SH-SY5Y (cell line): ENCODE results near the gene UMPS.

ENCODE experiments used
- GATA2 ChIP-seq: IDR thresholded peaks from 2 replicates; pipeline ENCODE4 v1.6.1; 2011; ENCODE audit warnings: mild to moderate bottlenecking, low read depth, low read length
- GATA3 ChIP-seq: IDR thresholded peaks from 2 replicates; pipeline ENCODE4 v1.6.1; 2011; ENCODE audit warnings: low read depth, mild to moderate bottlenecking, low read length, moderate library complexity

Gene UMPS

DNA sequence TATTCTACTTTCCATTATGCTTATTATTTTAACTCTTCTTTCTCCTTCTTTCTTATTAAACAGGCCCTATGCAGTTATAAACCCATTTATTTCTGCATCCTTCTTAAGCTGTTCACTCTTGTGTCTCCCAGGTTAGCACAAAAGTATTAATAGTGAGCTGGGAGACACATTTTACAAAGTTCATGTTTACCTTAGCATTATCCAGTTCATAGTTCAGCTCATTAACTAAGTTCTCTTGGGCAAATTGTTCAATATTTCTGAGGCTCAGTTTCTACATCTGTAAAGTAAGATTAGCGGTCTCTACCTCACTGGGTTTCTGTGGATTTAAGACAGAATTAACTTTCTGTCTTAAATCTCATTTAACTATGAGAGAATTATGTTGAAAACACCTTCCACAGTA lies 31.2 kb upstream of the UMPS start:
- TF ChIP-seq GATA3 (no peak), GATA2 (no peak)

DNA sequence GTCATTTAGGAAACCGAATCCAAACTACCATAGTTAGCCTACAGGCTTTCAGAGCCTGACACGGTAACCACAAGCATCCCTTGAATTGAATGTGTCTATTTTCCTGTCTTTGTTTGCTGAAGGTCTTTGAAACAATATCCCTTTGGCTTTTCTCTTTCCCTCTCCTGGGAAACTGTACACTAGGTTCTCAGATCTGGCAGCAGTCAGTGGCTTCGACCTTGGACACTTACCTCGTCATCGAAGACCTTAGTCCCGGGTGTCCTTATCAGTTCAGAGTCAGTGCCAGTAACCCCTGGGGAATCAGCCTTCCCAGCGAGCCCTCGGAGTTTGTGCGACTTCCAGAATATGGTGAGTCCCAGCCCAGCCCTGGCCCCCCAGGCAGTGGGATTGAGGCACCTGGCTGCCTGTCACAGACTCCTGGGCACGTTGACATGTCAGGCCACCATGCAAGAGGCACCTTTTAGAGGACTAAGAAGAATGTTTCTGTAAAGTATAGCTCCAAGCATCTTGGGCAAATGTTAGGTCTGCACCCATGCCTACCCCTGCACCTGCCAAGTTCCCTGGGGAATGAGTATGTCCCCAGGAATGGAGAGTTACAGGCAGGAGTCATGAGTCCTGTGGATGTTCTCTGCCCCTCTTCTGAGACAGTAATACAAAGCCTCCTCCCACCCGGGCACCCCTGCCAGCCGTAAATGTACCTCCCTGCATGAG lies 30.4 kb upstream of the UMPS start:
- no peak for TF ChIP-seq GATA2
- TF ChIP-seq GATA3: no peak

DNA sequence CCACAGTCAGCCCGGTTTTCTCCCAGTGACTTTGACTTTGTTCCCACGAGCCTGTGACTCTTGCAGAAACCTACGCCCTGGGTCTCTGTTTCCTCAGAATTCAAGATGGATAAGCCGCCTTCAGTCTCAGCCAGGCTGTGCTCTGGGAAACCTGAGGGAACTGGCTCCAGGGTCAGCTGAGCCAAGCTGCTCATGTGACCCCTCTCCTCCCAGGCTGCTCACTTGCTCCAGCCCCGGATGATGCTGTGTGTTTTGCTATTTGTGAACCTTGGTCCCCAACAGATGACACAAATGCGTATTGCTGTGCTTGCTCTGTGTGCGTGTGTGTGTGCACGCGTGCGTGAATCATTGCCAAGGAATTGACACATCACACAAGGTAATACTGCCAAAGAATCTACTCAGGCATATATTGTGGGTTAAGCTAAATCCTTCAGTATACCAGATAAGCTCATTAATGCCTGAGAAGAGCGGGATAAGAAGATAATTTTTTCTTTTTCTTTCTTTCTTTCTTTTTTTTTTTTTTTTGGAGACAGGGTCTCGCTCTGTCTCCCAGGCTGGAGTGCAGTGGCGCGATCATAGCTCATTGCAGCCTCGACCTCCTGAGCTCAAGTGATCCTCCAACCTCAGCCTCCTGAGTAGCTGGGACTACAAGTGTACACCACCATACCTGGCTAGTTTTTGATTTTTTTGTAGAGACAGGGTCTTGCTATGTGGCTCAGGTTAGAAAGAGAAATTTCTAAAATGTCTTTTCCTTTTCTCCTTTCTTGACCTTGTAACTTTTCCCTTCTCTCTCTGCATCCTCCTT lies 29.2 kb upstream of the UMPS start:
- TF ChIP-seq GATA2 (no peak), GATA3 (no peak)

DNA sequence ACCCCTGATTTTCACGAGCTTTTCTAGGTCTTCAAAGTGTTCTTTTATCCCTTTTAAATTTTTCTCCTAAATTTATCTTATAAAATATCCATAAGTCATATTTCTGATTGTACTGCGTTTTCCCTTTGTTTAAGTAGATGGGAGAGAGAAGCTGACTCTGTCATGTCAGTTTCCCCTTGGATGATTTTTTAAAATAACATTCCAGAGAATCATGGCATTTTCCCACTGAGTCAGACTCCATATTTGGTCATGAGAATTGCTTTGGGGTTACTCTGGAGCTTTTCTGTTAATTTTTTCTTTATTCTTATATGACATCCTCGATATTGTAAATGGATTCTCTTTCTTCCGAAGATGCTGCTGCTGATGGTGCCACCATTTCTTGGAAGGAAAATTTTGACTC lies 28.6 kb upstream of the UMPS start:
- no peak for TF ChIP-seq GATA2
- TF ChIP-seq GATA3: no peak

DNA sequence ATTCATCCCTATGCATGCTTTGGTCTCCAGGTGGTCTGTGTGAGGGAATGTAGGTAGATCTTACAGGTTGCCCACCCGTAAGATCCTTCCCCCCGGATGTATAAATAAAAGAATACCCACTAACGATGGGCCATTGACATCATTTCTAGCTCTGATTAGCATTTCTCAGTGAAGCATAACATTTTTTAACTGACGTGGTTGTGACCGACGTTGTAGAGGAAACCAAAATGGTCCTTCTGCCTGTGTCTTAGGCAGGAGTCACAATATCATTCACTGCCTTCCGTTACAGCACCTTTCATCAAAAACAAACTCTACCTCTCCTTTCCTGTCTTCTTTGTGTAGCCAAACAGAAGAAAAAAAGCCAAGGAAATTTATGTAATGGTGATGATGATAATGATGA lies 27.3 kb upstream of the UMPS start:
- TF ChIP-seq GATA3 (no peak), GATA2 (no peak)

DNA sequence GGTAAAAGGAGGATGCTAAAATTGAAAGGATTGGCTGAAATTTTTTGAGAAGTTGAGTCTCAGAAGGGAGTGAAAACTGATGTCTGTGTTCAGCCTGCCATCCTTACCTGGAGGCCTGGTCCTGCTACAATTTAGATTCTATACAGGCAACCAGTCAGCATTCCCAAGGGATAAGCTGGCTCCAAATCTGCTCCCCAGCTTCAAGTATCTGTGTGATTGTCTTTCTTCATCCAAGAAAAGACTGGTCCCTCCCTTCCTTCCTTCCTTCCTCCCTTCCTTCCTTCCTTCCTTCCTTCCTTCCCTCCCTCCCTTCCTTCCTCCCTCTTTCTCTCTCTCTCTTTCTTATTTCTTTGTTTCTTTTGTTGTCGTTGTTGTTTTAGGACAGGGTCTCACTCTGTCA lies 24.7 kb upstream of the UMPS start:
- TF ChIP-seq GATA2 (no peak), GATA3 (no peak)

DNA sequence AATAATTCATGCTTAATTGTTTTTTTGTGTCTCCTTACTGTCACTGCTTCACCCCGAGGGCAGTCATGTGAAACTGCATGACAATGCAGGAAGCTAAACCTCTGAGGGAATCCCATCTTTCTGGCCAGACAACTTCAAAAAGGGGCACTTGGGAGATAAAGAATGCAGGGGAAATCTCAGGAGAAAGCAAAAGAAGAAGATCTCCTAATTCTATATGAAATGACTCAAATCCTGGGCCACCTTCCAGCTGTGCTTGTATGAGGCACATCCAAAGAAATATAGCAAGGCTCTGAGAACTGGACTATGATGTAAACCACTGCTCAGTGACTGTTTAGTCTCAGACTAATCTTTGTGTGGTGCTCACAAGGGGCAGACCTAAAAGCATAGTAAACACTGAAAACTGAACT lies 22.6 kb upstream of the UMPS start:
- no peak for TF ChIP-seq GATA3
- no peak for TF ChIP-seq GATA2

DNA sequence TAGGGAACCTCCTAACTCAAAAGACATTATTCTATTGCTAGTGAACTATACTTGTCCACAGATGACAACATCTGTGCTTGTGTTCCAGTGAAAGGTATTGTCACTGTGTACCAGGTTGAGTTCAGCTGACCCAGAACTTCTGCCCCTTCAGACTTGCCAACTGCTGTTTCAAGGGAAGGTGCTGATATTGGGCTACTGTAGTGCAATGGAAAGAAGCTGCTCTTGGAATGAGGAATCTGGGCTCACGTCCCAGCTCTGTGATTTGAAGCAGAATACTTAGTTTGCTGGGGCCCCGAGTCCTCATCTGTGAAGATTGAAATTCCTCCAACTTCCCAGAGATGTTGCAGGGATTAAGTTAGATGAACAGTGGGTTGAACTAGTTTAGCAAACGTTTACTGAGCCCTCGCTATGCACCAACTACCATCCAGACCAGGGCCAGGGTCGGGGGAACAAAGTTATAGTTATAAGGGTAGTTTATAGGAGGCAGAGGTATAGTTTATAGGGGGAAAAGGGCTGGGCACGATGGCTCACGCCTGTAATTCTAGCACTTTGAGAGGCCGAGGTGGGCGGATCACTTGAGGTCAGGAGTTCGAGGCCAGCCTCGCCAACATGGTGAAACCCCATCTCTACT lies 15.9 kb upstream of the UMPS start:
- no peak for TF ChIP-seq GATA3
- TF ChIP-seq GATA2: no peak

DNA sequence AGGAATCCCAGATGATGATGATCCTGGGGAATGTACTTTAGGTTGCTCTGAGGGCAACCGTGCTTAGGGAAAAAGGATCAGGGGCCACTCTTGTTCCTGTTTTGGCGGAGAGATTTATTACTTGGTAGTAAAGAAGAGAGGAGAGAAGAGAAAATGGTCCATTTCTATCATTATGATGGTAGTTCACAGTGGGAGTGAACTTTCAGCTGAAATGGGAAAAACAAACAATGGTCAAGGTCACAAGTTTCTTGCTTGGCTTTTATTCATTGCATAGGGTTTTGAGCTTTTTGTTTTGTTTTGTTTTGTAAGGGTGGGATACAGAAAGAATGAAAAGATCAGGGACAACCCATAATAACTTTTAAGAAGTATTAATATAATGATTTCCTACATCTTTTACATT lies 7.7 kb upstream of the UMPS start:
- TF ChIP-seq GATA3 (no peak), GATA2 (no peak)

DNA sequence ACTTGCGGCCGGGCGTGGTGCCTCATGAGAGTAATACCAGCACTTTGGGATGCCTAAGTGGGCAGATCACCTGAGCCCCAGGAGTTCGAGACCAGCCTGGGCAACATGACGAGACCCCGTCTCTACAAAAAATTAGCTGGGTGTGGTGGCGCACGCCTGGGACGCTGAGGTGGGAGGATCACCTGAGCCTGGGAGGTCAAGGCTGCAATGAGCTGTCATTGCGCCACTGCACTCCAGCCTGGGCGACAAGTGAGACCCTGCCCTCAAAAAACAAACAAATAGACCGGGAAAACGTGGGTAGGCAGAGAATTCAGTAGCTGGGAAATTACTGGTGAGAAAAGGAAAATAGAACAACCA lies 667 bp downstream of the UMPS start:
- TF ChIP-seq GATA3: no peak
- TF ChIP-seq GATA2: no peak

DNA sequence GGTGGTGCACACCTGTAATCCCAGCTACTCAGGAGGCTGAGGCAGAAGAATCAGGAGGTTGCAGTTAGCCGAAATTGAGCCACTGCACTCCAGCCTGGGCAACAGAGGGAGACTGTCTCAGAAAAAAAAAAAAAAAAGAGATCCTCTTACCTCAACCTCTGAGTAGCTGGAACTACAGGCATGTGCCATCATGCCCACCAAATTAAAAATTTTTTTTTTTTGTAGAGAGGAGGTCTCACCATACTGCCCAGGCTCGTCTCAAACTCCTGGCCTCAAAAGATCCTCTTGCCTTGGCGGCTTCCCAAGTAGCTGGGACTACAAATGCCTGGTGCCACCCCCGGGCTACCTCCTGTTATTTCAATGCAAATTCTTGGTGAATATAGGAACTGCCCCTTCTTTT lies 1.5 kb downstream of the UMPS start:
- TF ChIP-seq GATA2: no peak
- no peak for TF ChIP-seq GATA3

DNA sequence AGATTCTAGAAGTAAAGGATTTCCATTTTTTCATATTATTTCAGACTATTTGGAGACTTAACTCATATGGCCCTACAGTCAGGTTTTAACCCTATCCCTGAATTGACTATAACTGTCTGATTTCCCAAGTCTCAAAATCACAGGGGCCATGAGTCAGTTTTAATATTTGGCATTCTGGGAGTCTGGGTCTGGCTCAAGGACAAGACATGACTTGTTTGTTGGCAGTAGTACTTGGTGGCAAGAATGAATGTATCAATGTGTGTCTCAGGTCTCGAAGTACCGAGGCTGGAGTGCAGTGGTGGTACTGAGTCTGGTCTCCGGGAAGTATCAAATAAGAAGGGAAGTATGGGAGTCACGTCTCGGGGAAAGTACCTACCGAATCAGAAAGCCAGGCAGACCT lies 10.8 kb downstream of the UMPS start:
- no peak for TF ChIP-seq GATA3

DNA sequence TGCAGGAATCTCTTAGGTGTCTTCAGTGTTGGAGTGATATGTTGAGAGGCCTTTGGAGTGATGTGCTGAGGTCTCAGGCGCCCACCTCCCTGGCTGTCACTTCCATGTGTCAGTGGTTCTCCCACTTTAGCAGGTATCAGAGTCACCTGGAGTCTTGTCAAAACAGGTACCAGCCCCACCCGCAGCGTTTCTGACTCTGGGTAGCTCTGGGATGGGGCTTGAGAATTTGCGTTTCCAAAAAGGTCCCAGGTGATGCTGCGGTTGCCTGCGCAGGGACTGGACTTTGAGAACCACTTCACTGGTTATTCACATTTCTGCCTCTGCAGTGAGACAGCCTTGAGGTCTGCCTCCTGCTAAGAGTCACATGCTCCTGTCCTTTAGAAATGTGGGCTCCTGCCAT lies 15.5 kb downstream of the UMPS start:
- no peak for TF ChIP-seq GATA2
- no peak for TF ChIP-seq GATA3

DNA sequence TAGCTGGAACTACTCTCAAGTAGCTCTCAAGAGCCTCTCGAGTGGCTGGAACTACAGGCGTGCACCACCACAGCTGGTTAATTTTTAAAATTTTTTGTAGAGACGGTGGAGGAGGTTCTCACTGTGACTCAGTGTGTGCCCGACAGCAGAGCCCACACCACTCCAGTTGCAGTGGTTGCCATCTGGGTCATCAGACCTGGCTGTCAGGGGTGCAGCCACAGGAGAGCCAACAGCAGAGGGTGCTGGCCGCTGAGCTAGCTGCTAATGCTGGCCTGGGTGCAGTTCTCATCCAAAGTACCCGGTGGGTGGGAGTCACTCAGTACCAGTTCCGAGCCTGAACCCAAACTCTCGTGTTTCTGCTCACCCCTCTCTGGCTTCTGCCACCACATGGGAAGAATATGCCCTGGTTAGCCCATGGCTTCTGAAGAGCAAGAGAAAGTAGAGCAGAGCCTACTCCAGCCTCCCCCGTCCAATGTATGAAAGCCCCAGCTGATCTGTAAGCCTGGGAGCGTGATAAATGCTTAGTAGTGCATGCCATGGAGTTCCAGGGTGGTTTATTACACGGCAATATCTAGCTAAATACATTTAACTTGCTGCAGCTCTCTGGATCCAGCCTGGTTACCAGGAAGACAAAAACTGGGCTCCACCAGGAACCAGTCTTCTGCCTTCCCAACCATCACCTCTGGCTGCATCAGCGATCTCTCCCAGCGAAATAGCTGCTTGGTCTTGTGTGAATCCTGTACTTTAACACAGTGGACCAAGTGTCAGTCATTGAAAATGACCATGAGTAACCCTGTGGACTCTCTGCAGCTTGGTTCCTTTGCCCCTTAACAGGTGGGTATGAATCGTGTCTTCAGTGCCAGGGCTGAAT lies 17.1 kb downstream of the UMPS start:
- TF ChIP-seq GATA3: no peak
- no peak for TF ChIP-seq GATA2
